Measurements from ENCODE around the gene LHFPL3.

GRCh38 chr7:104794589-104794988, 466.2 kb downstream of the LHFPL3 start:
- no peak for TF ChIP-seq CTCF (conservative IDR thresholded peaks at IDR 0.05; ENCODE audit: low read length)
- TF ChIP-seq EZH2phosphoT487 (IDR thresholded peaks at IDR 0.05; ENCODE audit: borderline replicate concordance, low read depth, low read length), result no peak

All from OCI-LY7 (cell line).